Astrocyte (in vitro differentiated cells and primary cell): ENCODE measurements around the gene NR2F1. TPM values are rescaled to one million over a fixed set of nuclear protein-coding genes. Genes with fewer than 3 reads are reported as not detected.
A peak's percentile ranks its signal among the peaks of the same experiment; 100 is the strongest.

Experiments
- DNase-seq: peaks from one replicate; pipeline ENCODE4 v3.0.0-alpha.2; 2010; ENCODE audit warnings: low read depth
- FAIRE-seq: peaks from 2 replicates; lab custom pipeline; 2011; peaks lifted over from hg19 to GRCh38; lab: Jason Lieb, UNC
- H2AFZ ChIP-seq: 2 replicates; pipeline ENCODE4 v1.6.0; 2012; ENCODE audit warnings: low read depth, low read length, inconsistent platforms
- H3K27ac ChIP-seq: 2 replicates; pipeline ENCODE4 v1.5.1; 2011; ENCODE audit warnings: low read depth, low read length, inconsistent platforms
- H3K27me3 ChIP-seq: 2 replicates; pipeline ENCODE4 v1.6.0; 2011; ENCODE audit warnings: low read length, inconsistent platforms; ENCODE audit not compliant: insufficient read depth
- H3K36me3 ChIP-seq: 2 replicates; pipeline ENCODE4 v1.5.1; 2011; ENCODE audit warnings: low read length, inconsistent platforms; ENCODE audit not compliant: insufficient read depth
- H3K4me1 ChIP-seq: 2 replicates; pipeline ENCODE4 v1.5.1; 2011; ENCODE audit warnings: low read length, inconsistent platforms; ENCODE audit not compliant: insufficient read depth
- H3K4me2 ChIP-seq: 2 replicates; pipeline ENCODE4 v1.6.0; 2012; ENCODE audit warnings: low read length, inconsistent platforms
- H3K4me3 ChIP-seq: 2 replicates; pipeline ENCODE4 v1.5.1; 2011; ENCODE audit warnings: low read depth, mild to moderate bottlenecking, low read length, inconsistent platforms; ENCODE audit not compliant: insufficient read depth
- H3K79me2 ChIP-seq: 2 replicates; pipeline ENCODE4 v1.6.0; 2012; ENCODE audit warnings: mild to moderate bottlenecking, low read length, inconsistent platforms; ENCODE audit not compliant: insufficient read depth
- H3K9ac ChIP-seq: 2 replicates; pipeline ENCODE4 v1.6.0; 2012; ENCODE audit warnings: mild to moderate bottlenecking, low read length, inconsistent platforms
- H3K9me3 ChIP-seq: 2 replicates; pipeline ENCODE4 v1.5.1; 2012; ENCODE audit warnings: low read depth, mild to moderate bottlenecking, low read length, inconsistent platforms; ENCODE audit not compliant: insufficient read depth
- H4K20me1 ChIP-seq: 2 replicates; pipeline ENCODE4 v1.6.0; 2012; ENCODE audit warnings: low read length, inconsistent platforms; ENCODE audit not compliant: insufficient read depth
- H3K27ac Mint-ChIP-seq: one replicate; pipeline ENCODE4 v1.8.0; 2021; ENCODE audit warnings: mild to moderate bottlenecking, mixed read lengths; ENCODE audit not compliant: unreplicated experiment
- H3K27me3 Mint-ChIP-seq: one replicate; pipeline ENCODE4 v1.8.0; 2021; ENCODE audit warnings: low read depth, mixed read lengths; ENCODE audit not compliant: unreplicated experiment
- H3K36me3 Mint-ChIP-seq: one replicate; pipeline ENCODE4 v1.8.0; 2021; ENCODE audit warnings: low read depth, mixed read lengths; ENCODE audit not compliant: unreplicated experiment
- H3K4me1 Mint-ChIP-seq: one replicate; pipeline ENCODE4 v1.8.0; 2021; ENCODE audit warnings: low read depth, mixed read lengths; ENCODE audit not compliant: unreplicated experiment
- H3K4me3 Mint-ChIP-seq: one replicate; pipeline ENCODE4 v1.8.0; 2021; ENCODE audit warnings: mild to moderate bottlenecking, moderate library complexity, mixed read lengths; ENCODE audit not compliant: unreplicated experiment
- H3K9me3 Mint-ChIP-seq: one replicate; pipeline ENCODE4 v1.8.0; 2021; ENCODE audit warnings: mild to moderate bottlenecking, mixed read lengths; ENCODE audit not compliant: unreplicated experiment
- CTCF ChIP-seq: IDR thresholded peaks from 2 replicates; pipeline ENCODE4 v1.5.1; 2011; ENCODE audit warnings: low read depth, mild to moderate bottlenecking, inconsistent platforms, low read length, moderate library complexity; ENCODE audit not compliant: insufficient read depth
- EZH2 ChIP-seq: IDR thresholded peaks from 2 replicates; pipeline ENCODE4 v1.6.1; 2012; ENCODE audit warnings: mild to moderate bottlenecking, low read length, inconsistent platforms; ENCODE audit not compliant: insufficient read depth
- total RNA-seq: library from RNA; stranded (reverse); gene quantifications from 2 replicates; pipeline ENCODE4 v1.2.1, GENCODE V29; 2021

Gene NR2F1
- total RNA-seq, 1 donor from 2014 or later: 4.3 TPM

- peaks cover 51% of the 10 kb centered on the region for H3K4me1 ChIP-seq
- peak overlapping the region; percentile 90 for H3K9ac ChIP-seq
- peaks cover 2% of the 10 kb centered on the region for H3K9me3 Mint-ChIP-seq
Measured at GRCh38 chr5:93576994-93577853, 5.8 kb upstream of the NR2F1 start.

GRCh38 chr5:93577854-93578812 lies 4.9 kb upstream of the NR2F1 start:
- DNase-seq (peak; percentile 65), FAIRE-seq (peak; percentile 52)
- Histone ChIP-seq H2AFZ (peak overlapping the region; percentile 54), H4K20me1 (peaks cover 4% of the 10 kb centered on the region), H3K4me1 (peaks cover 47% of the 10 kb centered on the region), H3K27ac (peak overlapping the region; percentile 83), H3K9me3 (no peaks in the 10 kb centered on the region), H3K27me3 (no peaks in the 10 kb centered on the region), H3K4me2 (peak overlapping the region; percentile 97), H3K36me3 (no peaks in the 10 kb centered on the region), H3K9ac (peak overlapping the region; percentile 90), H3K79me2 (peaks cover 82% of the 10 kb centered on the region), H3K4me3 (peak overlapping the region; percentile 61)
- H3K4me1 Mint-ChIP-seq: peaks cover 2% of the 10 kb centered on the region
- TF ChIP-seq EZH2 (no peak), CTCF (no peak)
- peaks cover 59% of the 10 kb centered on the region for H3K27me3 Mint-ChIP-seq
- peaks cover 2% of the 10 kb centered on the region for H3K9me3 Mint-ChIP-seq
- H3K36me3 Mint-ChIP-seq: peaks cover 2% of the 10 kb centered on the region
- peak overlapping the region; percentile 69 for H3K4me3 Mint-ChIP-seq
- H3K27ac Mint-ChIP-seq: peak overlapping the region; percentile 0

More at GRCh38 chr5:93576994-93577853, 5.8 kb upstream of the NR2F1 start:
- peaks cover 2% of the 10 kb centered on the region for H3K36me3 Mint-ChIP-seq
- Histone ChIP-seq H3K27me3 (no peaks in the 10 kb centered on the region), H3K27ac (peak overlapping the region; percentile 83), H3K4me2 (peak overlapping the region; percentile 97), H3K9me3 (no peaks in the 10 kb centered on the region), H3K79me2 (peaks cover 88% of the 10 kb centered on the region), H4K20me1 (peaks cover 4% of the 10 kb centered on the region), H3K36me3 (no peaks in the 10 kb centered on the region), H2AFZ (no peak overlapping the region), H3K4me3 (no peak overlapping the region)
- no peak overlapping the region for H3K27ac Mint-ChIP-seq
- TF ChIP-seq EZH2: no peak
- H3K4me1 Mint-ChIP-seq: peaks cover 5% of the 10 kb centered on the region
- peaks cover 68% of the 10 kb centered on the region for H3K27me3 Mint-ChIP-seq
- DNase-seq: no peak
- H3K4me3 Mint-ChIP-seq: no peak overlapping the region
- no peak for FAIRE-seq
